Left lobe of liver (tissue), 2 donors: ENCODE measurements around the gene DPT. TPM values are rescaled to one million over a fixed set of nuclear protein-coding genes. Genes with fewer than 3 reads are reported as not detected.

Experiments used
- ATAC-seq: fragments of 200-7000 bp; cut with Tn5 transposase; one replicate; pipeline ENCODE4 v1.9.1; 2020; ENCODE audit warnings: mild to moderate bottlenecking, moderate library complexity
- DNase-seq: peaks from one replicate; pipeline ENCODE4 v3.0.0-alpha.2; 2020; ENCODE audit warnings: low spot score
- total RNA-seq: library from RNA; stranded (reverse); gene quantifications from one replicate; pipeline ENCODE4 v1.2.1, GENCODE V29; 2021
- donor health status: DM: no; HTN: no; CAD: no; lungs with moderate emphysema.
- donor health status: DM: no; HTN: yes; CAD: no.

DPT gene
- total RNA-seq, 1 donor from 2014 or later, result 1.3 TPM

- no peak for ATAC-seq
- DNase-seq, result no peak
Measured at GRCh38 chr1:168706391-168706992, 22.5 kb downstream of the DPT start.

- peak; percentile 71 for ATAC-seq
- no peak for DNase-seq
Measured at GRCh38 chr1:168700575-168701268, 28.3 kb downstream of the DPT start.

- no peak for ATAC-seq
- DNase-seq, result no peak
Measured at GRCh38 chr1:168698453-168698852, 30.6 kb downstream of the DPT start.

GRCh38 chr1:168697356-168698126 lies 31.5 kb downstream of the DPT start:
- DNase-seq, result no peak
- no peak for ATAC-seq

- ATAC-seq (no peak), DNase-seq (no peak)
Measured at GRCh38 chr1:168696125-168696760, 32.8 kb downstream of the DPT start.

GRCh38 chr1:168693872-168694238 lies 35.2 kb downstream of the DPT start:
- no peak for DNase-seq
- no peak for ATAC-seq

GRCh38 chr1:168693197-168693871 lies 35.7 kb downstream of the DPT start:
- DNase-seq (no peak), ATAC-seq (peak; percentile 87)

- peak; percentile 53 for ATAC-seq
- DNase-seq, result no peak
Measured at GRCh38 chr1:168692472-168692871, 36.5 kb downstream of the DPT start.

GRCh38 chr1:168691541-168691940 lies 37.5 kb downstream of the DPT start:
- no peak for ATAC-seq
- DNase-seq, result no peak

GRCh38 chr1:168689726-168690602 lies 39.0 kb downstream of the DPT start:
- ATAC-seq (peak; percentile 21), DNase-seq (no peak)

GRCh38 chr1:168689327-168689657 lies 39.7 kb downstream of the DPT start:
- DNase-seq (no peak), ATAC-seq (no peak)

- DNase-seq (no peak), ATAC-seq (no peak)
Measured at GRCh38 chr1:168688644-168689326, 40.2 kb downstream of the DPT start.

GRCh38 chr1:168687816-168688215 lies 41.2 kb downstream of the DPT start:
- no peak for ATAC-seq
- no peak for DNase-seq

- DNase-seq (no peak), ATAC-seq (no peak)
Measured at GRCh38 chr1:168686666-168687065, 42.3 kb downstream of the DPT start.

GRCh38 chr1:168683871-168684270 lies 45.1 kb downstream of the DPT start:
- DNase-seq, result no peak
- ATAC-seq, result no peak

- ATAC-seq (no peak), DNase-seq (no peak)
Measured at GRCh38 chr1:168676861-168677260, 52.1 kb downstream of the DPT start.

- no peak for DNase-seq
- ATAC-seq, result no peak
Measured at GRCh38 chr1:168676029-168676812, 52.8 kb downstream of the DPT start.

- no peak for ATAC-seq
- no peak for DNase-seq
Measured at GRCh38 chr1:168673974-168674683, 54.9 kb downstream of the DPT start.
